Karpas-422 (cell line): Measurements from ENCODE around the gene CYP2J2. TPM values are rescaled to one million over a fixed set of nuclear protein-coding genes. Genes with fewer than 3 reads are reported as not detected.
A peak's percentile ranks its signal among the peaks of the same experiment; 100 is the strongest.

Experiments used
- DNase-seq: peaks from one replicate; pipeline ENCODE4 v3.0.0-alpha.2; 2015
- H2AFZ ChIP-seq: fragments of 200-600 bp; sonication (generic); 2 replicates; pipeline ENCODE4 v1.6.1; 2014; ENCODE audit warnings: antibody characterized with exemption, low read length, mixed read lengths
- H3K27ac ChIP-seq: fragments of 200-600 bp; sonication (generic); 2 replicates; pipeline ENCODE4 v1.5.1; 2014; ENCODE audit warnings: mild to moderate bottlenecking, low read length, moderate library complexity
- H3K27me3 ChIP-seq: fragments of 200-600 bp; sonication (generic); 2 replicates; pipeline ENCODE4 v1.6.1; 2014; ENCODE audit warnings: low read length, mixed read lengths
- H3K36me3 ChIP-seq: fragments of 200-600 bp; sonication (generic); 2 replicates; pipeline ENCODE4 v1.6.1; 2014; ENCODE audit warnings: low read length, mixed read lengths; ENCODE audit not compliant: insufficient read depth
- H3K4me1 ChIP-seq: fragments of 200-600 bp; sonication (generic); 2 replicates; pipeline ENCODE4 v1.6.1; 2014; ENCODE audit warnings: mild to moderate bottlenecking, low read length, mixed read lengths
- H3K4me2 ChIP-seq: fragments of 200-600 bp; sonication (generic); 2 replicates; pipeline ENCODE4 v1.6.1; 2014; ENCODE audit warnings: low read length, low read depth, mild to moderate bottlenecking; ENCODE audit not compliant: poor library complexity, severe bottlenecking
- H3K4me3 ChIP-seq: fragments of 200-600 bp; sonication (generic); 2 replicates; pipeline ENCODE4 v1.5.1; 2014; ENCODE audit warnings: mild to moderate bottlenecking, antibody characterized with exemption, low read length, mixed read lengths
- H3K79me2 ChIP-seq: fragments of 200-600 bp; sonication (generic); 2 replicates; pipeline ENCODE4 v1.6.1; 2014; ENCODE audit warnings: mild to moderate bottlenecking, low read length, mixed read lengths
- H3K9ac ChIP-seq: fragments of 200-600 bp; sonication (generic); 2 replicates; pipeline ENCODE4 v1.6.0; 2014; ENCODE audit warnings: low read length
- H3K9me2 ChIP-seq: fragments of 200-600 bp; sonication (generic), shearing (Covaris generic); replicated peaks from 2 replicates; pipeline ENCODE4 v1.6.0; 2014; ENCODE audit warnings: mild to moderate bottlenecking, low read length, moderate library complexity; ENCODE audit not compliant: insufficient read depth
- H3K9me3 ChIP-seq: fragments of 300-700, 200-600 bp; sonication (generic); 2 replicates; pipeline ENCODE4 v1.6.1; 2014; ENCODE audit warnings: low read length, mixed read lengths
- H4K20me1 ChIP-seq: fragments of 200-600 bp; sonication (generic); 2 replicates; pipeline ENCODE4 v1.6.1; 2014; ENCODE audit warnings: mild to moderate bottlenecking, antibody characterized with exemption, low read length, low read depth; ENCODE audit not compliant: insufficient read depth
- total RNA-seq: library from RNA; depleted of rRNA; stranded (reverse); fragments of >200 nt; shearing (Covaris generic); gene quantifications from 2 replicates; pipeline ENCODE4 v1.2.3, GENCODE V29; 2014; ENCODE audit warnings: low replicate concordance

Gene CYP2J2
- total RNA-seq, 1 experiment from 2014 or later: not detected

DNA sequence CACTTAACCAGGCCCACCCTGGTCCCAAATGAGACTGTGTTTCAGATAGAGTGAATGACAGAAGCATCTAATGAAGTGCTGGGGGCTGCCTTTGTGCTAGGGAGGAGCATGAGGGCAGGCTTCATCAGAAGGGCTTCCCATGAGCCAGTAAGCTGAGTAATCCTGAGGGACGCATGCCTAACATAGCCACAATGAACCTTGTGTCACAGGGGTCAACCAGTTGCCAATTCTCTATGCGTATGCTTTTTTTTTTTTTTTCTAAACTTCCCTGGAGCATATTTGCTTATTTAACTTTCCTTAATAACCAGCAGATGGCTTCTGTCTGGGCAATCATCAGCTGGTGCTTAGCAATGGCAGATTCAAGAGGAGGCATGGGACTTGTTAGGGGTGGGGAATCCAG lies 25.5 kb upstream of the CYP2J2 start:
- Histone ChIP-seq H3K4me1 (no peaks in the 10 kb centered on the region), H3K79me2 (no peaks in the 10 kb centered on the region), H3K27me3 (no peaks in the 10 kb centered on the region), H4K20me1 (no peaks in the 10 kb centered on the region), H3K9me3 (no peaks in the 10 kb centered on the region), H3K27ac (no peak overlapping the region), H3K4me2 (no peak overlapping the region), H3K4me3 (no peak overlapping the region), H2AFZ (no peak overlapping the region), H3K36me3 (no peaks in the 10 kb centered on the region), H3K9me2 (no peaks in the 10 kb centered on the region), H3K9ac (no peak overlapping the region)
- no peak for DNase-seq

DNA sequence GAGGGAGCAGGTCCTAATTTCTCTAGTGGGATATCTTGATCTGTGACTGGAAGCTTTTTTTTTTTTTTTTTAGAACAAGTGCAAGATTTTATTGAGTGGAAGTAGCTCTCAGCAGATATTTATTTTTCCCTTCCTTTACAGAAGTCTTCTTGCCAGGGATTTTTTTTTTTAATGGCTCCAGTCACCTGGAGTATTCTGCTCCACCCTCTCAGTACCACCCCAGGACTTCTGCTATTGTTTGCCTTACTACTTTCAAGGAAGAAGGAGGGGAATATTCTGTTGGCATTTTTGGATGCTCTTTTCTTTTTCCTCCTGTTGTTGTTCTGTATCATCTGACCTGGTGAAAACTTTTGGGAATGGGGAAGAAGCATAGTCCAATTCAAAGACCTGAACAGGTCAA lies 23.1 kb upstream of the CYP2J2 start:
- Histone ChIP-seq H3K9ac (no peak overlapping the region), H3K4me2 (no peak overlapping the region), H3K36me3 (no peaks in the 10 kb centered on the region), H3K4me3 (no peak overlapping the region), H3K9me2 (no peaks in the 10 kb centered on the region), H4K20me1 (no peaks in the 10 kb centered on the region), H3K27me3 (no peaks in the 10 kb centered on the region), H3K27ac (no peak overlapping the region), H2AFZ (no peak overlapping the region), H3K9me3 (no peaks in the 10 kb centered on the region), H3K79me2 (no peaks in the 10 kb centered on the region), H3K4me1 (no peaks in the 10 kb centered on the region)
- no peak for DNase-seq

DNA sequence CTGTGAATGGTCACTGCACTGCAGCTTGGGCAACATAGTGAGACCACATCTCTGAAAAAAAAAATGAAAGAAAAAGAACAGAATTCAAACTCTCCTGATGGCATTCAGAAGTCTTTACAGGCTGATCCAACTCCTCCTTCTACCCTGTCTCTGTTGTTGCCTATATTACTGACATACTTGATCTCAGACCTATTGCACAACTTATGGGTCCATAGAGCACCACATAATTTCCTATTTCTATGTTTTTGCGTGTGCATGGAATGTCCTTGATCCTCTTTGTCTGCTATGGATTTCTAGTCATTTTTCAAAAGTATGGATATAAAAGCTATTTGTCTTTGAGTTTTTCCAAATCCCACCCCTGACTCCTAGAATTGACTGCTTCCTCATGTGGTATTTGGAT lies 22.4 kb upstream of the CYP2J2 start:
- Histone ChIP-seq H3K36me3 (no peaks in the 10 kb centered on the region), H3K27me3 (no peaks in the 10 kb centered on the region), H2AFZ (no peak overlapping the region), H3K4me3 (no peak overlapping the region), H3K9me3 (no peaks in the 10 kb centered on the region), H3K4me1 (no peaks in the 10 kb centered on the region), H3K4me2 (no peak overlapping the region), H3K9me2 (no peaks in the 10 kb centered on the region), H4K20me1 (no peaks in the 10 kb centered on the region), H3K27ac (no peak overlapping the region), H3K79me2 (no peaks in the 10 kb centered on the region), H3K9ac (no peak overlapping the region)
- no peak for DNase-seq

- no peaks in the 10 kb centered on the region for H3K4me1 ChIP-seq
- no peaks in the 10 kb centered on the region for H3K9me3 ChIP-seq
- no peak overlapping the region for H3K4me2 ChIP-seq
- no peak overlapping the region for H2AFZ ChIP-seq
- H3K27me3 ChIP-seq: no peaks in the 10 kb centered on the region
- no peak overlapping the region for H3K4me3 ChIP-seq
- no peaks in the 10 kb centered on the region for H3K9me2 ChIP-seq
- no peak overlapping the region for H3K9ac ChIP-seq
- H3K79me2 ChIP-seq: no peaks in the 10 kb centered on the region
- no peaks in the 10 kb centered on the region for H4K20me1 ChIP-seq
- no peaks in the 10 kb centered on the region for H3K36me3 ChIP-seq
- H3K27ac ChIP-seq: no peak overlapping the region
- peak; percentile 84 for DNase-seq
These were observed 20.7 kb upstream of the CYP2J2 start for GRCh38 chr1:59947047-59947938.

DNA sequence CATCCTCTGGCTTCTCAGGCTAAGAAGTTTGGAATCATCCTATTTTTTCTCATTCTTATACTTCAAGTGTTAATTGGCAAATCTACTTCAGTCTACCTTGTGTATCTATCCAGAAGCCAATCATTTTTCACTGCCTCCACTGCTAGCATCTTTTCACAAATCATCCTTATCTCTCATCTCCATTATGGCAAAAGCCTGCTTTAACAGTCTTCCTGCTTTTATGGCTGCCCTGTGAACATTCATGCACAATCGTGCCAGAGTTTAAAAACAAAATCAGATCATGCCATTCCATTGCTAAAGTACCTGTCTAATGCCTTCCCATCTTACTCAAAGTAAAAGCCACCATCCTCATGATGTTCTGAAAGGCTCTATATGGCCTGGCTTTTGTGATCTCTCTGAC lies 19.2 kb upstream of the CYP2J2 start:
- Histone ChIP-seq H3K4me3 (no peak overlapping the region), H4K20me1 (no peaks in the 10 kb centered on the region), H3K4me1 (no peaks in the 10 kb centered on the region), H3K9ac (no peak overlapping the region), H3K4me2 (no peak overlapping the region), H2AFZ (no peak overlapping the region), H3K9me3 (no peaks in the 10 kb centered on the region), H3K79me2 (no peaks in the 10 kb centered on the region), H3K36me3 (no peaks in the 10 kb centered on the region), H3K27me3 (no peaks in the 10 kb centered on the region), H3K27ac (no peak overlapping the region), H3K9me2 (no peaks in the 10 kb centered on the region)
- no peak for DNase-seq

- no peaks in the 10 kb centered on the region for H3K4me1 ChIP-seq
- no peaks in the 10 kb centered on the region for H3K36me3 ChIP-seq
- H3K4me3 ChIP-seq: no peak overlapping the region
- no peak overlapping the region for H3K9ac ChIP-seq
- H2AFZ ChIP-seq: no peak overlapping the region
- H3K79me2 ChIP-seq: no peaks in the 10 kb centered on the region
- DNase-seq: no peak
- H3K9me2 ChIP-seq: no peaks in the 10 kb centered on the region
- 0 out of 2 replicates have a peak, but pooled peaks cover 4% of the 10 kb centered on the region for H3K27me3 ChIP-seq
- no peak overlapping the region for H3K27ac ChIP-seq
- no peaks in the 10 kb centered on the region for H3K9me3 ChIP-seq
- no peaks in the 10 kb centered on the region for H4K20me1 ChIP-seq
- no peak overlapping the region for H3K4me2 ChIP-seq
These were observed 12.8 kb upstream of the CYP2J2 start for GRCh38 chr1:59939393-59939792.

GRCh38 chr1:59937636-59938210 lies 11.2 kb upstream of the CYP2J2 start:
- DNase-seq: no peak
- H4K20me1 ChIP-seq: no peaks in the 10 kb centered on the region
- H3K79me2 ChIP-seq: no peaks in the 10 kb centered on the region
- 0 out of 2 replicates have a peak, but pooled peaks cover 4% of the 10 kb centered on the region for H3K27me3 ChIP-seq
- H2AFZ ChIP-seq: no peak overlapping the region
- no peaks in the 10 kb centered on the region for H3K9me2 ChIP-seq
- no peaks in the 10 kb centered on the region for H3K4me1 ChIP-seq
- H3K4me2 ChIP-seq: no peak overlapping the region
- H3K9me3 ChIP-seq: no peaks in the 10 kb centered on the region
- no peaks in the 10 kb centered on the region for H3K36me3 ChIP-seq
- no peak overlapping the region for H3K4me3 ChIP-seq
- no peak overlapping the region for H3K9ac ChIP-seq
- no peak overlapping the region for H3K27ac ChIP-seq

DNA sequence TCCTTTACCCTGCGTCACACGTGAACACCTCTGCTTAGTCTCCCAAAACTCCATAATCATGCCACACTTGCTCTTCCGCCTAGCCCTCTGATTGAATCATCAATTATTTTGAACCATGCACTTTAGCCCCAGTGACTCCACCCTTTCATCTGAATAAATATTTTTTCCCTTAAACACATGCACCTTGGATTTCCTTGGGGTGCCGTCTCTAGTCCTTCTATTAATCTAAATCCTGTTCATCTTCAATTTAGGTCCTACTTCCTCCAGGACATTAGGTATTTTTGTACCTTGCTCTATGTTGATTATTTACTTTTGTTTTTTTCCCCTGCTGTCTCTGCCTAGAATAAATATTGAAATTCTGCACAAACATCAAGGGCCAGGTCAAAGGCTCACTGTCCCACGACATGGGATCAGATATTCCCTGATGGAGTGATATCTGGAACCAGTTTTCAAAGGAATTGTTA lies 9.8 kb upstream of the CYP2J2 start:
- H3K4me1 ChIP-seq: no peaks in the 10 kb centered on the region
- no peak overlapping the region for H3K4me3 ChIP-seq
- no peaks in the 10 kb centered on the region for H3K36me3 ChIP-seq
- no peak for DNase-seq
- H4K20me1 ChIP-seq: no peaks in the 10 kb centered on the region
- 0 out of 2 replicates have a peak, but pooled peaks cover 4% of the 10 kb centered on the region for H3K27me3 ChIP-seq
- no peaks in the 10 kb centered on the region for H3K79me2 ChIP-seq
- H3K9me3 ChIP-seq: no peaks in the 10 kb centered on the region
- H3K27ac ChIP-seq: no peak overlapping the region
- H2AFZ ChIP-seq: no peak overlapping the region
- no peak overlapping the region for H3K9ac ChIP-seq
- no peak overlapping the region for H3K4me2 ChIP-seq
- no peaks in the 10 kb centered on the region for H3K9me2 ChIP-seq
